ENCODE results near the gene DENND4C. TPM values are rescaled to one million over a fixed set of nuclear protein-coding genes. Genes with fewer than 3 reads are reported as not detected.

DENND4C gene
- total RNA-seq, 3 donors from 2014 or later, result 146 to 158 (median 148) TPM

DNA sequence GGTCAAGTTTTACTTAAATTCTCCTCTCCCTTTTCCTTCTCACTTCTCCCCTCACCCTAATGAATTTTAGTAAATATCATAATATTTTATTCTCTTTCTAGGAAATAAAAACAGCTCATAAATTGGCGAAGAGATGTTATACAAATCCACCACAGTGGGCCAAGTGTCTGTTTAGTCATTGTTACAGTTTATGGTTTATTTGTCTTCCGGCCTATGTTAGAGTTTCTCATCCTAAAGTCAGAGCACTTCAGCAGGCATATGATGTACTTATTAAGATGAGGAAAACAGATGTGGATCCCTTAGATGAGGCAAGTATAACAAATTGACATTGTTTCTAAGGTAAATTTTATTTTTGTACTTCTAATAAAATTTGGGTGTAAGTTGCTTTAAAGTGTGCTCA is 101.4 kb downstream of the DENND4C start:
- no peak for DNase-seq (ENCODE audit: low spot score in 2 of 2)
- intact Hi-C loops (cut with DNase I; ENCODE audit: low total_unique reads), result no loop called here
- TF ChIP-seq POLR2AphosphoS5 (IDR thresholded peaks at IDR 0.05) (no peak), POLR2A (IDR thresholded peaks at IDR 0.05) (no peak)
- TF ChIP-seq, protein P1, sequence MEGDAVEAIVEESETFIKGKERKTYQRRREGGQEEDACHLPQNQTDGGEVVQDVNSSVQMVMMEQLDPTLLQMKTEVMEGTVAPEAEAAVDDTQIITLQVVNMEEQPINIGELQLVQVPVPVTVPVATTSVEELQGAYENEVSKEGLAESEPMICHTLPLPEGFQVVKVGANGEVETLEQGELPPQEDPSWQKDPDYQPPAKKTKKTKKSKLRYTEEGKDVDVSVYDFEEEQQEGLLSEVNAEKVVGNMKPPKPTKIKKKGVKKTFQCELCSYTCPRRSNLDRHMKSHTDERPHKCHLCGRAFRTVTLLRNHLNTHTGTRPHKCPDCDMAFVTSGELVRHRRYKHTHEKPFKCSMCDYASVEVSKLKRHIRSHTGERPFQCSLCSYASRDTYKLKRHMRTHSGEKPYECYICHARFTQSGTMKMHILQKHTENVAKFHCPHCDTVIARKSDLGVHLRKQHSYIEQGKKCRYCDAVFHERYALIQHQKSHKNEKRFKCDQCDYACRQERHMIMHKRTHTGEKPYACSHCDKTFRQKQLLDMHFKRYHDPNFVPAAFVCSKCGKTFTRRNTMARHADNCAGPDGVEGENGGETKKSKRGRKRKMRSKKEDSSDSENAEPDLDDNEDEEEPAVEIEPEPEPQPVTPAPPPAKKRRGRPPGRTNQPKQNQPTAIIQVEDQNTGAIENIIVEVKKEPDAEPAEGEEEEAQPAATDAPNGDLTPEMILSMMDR (IDR thresholded peaks at IDR 0.05), result no peak
- H3K9me3 ChIP-seq, result no peaks in the 10 kb centered on the region
- H3K36me3 ChIP-seq, result peaks cover 8% of the 10 kb centered on the region
- no peaks in the 10 kb centered on the region for H3K4me1 ChIP-seq
- no peak overlapping the region for H3K4me3 ChIP-seq
- H3K27me3 ChIP-seq, result no peaks in the 10 kb centered on the region
- H3K27ac ChIP-seq, result no peak overlapping the region

DNA sequence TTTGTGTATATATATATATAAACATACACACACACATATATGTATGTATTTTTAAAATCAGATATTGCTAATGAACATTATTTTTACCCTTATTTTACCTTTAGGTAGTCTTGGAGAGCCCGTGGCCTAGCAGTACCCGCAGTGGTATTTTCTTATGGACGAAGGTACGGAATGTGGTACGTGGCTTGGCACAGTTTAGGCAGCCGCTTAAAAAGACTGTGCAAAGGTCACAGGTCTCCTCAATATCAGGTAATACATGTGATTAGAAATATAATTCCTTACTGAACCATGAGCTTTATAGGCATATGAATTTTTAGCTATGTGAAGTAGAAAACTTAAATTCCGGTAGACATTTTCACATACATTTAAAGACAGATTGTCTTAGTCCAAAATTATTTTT is 105.7 kb downstream of the DENND4C start:
- intact Hi-C loops (cut with DNase I; ENCODE audit: low total_unique reads), result no loop called here
- Histone ChIP-seq H3K27ac (no peak overlapping the region), H3K36me3 (peaks cover 13% of the 10 kb centered on the region), H3K27me3 (no peaks in the 10 kb centered on the region), H3K9me3 (no peaks in the 10 kb centered on the region), H3K4me1 (no peaks in the 10 kb centered on the region), H3K4me3 (no peak overlapping the region)
- TF ChIP-seq, protein P1 (IDR thresholded peaks at IDR 0.05), result no peak
- no peak for DNase-seq (ENCODE audit: low spot score in 2 of 2)

DNA sequence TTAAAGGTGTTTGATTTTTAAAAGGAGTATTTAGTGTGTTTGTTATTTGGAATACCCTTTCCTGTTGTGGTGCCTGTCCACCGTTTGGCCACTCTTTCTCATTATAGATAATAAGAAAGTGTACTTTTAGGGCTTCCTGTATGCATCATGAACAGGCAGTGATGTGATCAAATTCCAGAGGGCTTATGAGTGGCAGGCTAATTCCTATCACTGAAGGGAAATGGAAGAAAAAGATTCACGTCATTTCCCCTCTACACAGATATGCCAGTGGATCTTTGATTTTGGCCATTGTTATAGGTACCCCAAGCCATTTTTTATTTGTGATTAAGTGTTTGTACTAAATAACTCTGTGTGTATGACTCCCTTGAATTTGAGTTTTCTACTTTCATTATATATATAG is 112.5 kb downstream of the DENND4C start:
- Histone ChIP-seq H3K27me3 (no peaks in the 10 kb centered on the region), H3K9me3 (no peaks in the 10 kb centered on the region), H3K4me3 (no peak overlapping the region), H3K36me3 (no peaks in the 10 kb centered on the region), H3K27ac (no peak overlapping the region), H3K4me1 (no peaks in the 10 kb centered on the region)
- intact Hi-C loops (cut with DNase I; ENCODE audit: low total_unique reads), result no loop called here
- no peak for DNase-seq (ENCODE audit: low spot score in 2 of 2)
- TF ChIP-seq, protein P1 (IDR thresholded peaks at IDR 0.05), result no peak
- TF ChIP-seq POLR2AphosphoS5 (IDR thresholded peaks at IDR 0.05) (no peak), POLR2A (IDR thresholded peaks at IDR 0.05) (no peak)

DNA sequence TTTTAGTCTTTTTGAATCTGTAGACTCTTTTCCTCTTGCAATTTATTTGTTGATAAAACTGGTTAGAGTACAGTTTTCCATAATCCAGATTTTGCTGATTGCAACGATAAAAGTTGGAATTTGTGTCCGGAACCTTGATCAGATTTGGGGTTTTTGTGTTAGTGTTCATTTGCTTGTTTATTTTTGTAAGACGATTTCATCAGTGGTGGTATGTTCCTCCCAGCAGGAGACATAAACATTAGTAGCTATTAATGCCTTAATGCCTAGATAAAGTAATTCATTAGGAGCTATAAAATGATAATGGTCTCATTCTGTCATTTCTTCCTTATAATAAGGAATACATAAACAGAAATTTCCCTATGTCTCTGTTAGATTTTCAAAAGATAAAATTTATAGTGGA is 128.2 kb downstream of the DENND4C start:
- no peaks in the 10 kb centered on the region for H3K9me3 ChIP-seq
- DNase-seq (ENCODE audit: low spot score in 2 of 2), result no peak
- H3K36me3 ChIP-seq, result peaks cover 5% of the 10 kb centered on the region
- intact Hi-C loops (cut with DNase I; ENCODE audit: low total_unique reads), result no loop called here
- H3K4me1 ChIP-seq, result no peaks in the 10 kb centered on the region
- no peaks in the 10 kb centered on the region for H3K27me3 ChIP-seq
- no peak overlapping the region for H3K27ac ChIP-seq
- no peak overlapping the region for H3K4me3 ChIP-seq
- TF ChIP-seq POLR2A (IDR thresholded peaks at IDR 0.05) (no peak), POLR2AphosphoS5 (IDR thresholded peaks at IDR 0.05) (no peak)
- TF ChIP-seq, protein P1 (IDR thresholded peaks at IDR 0.05), result no peak

DNA sequence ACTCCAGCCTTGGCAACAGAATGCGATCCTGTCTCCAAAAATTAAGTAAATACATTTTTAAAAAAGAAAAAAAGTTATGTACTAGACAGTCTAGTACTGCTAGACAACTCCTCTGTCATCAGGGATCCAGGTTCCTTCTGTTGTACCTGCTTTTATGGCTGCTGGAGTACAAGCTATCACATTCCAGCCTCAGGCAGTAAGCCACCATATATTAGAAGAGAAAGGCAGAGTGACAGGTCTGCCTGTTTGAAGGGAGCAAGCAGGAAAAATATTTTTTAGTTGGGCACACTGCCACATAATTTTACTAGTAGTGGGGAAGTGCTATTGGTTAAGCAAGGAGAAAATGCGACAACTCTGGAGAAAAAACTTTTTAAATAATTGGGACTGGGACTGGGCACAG is 138.6 kb downstream of the DENND4C start:
- Histone ChIP-seq H3K27me3 (no peaks in the 10 kb centered on the region), H3K4me3 (no peak overlapping the region), H3K27ac (no peak overlapping the region), H3K4me1 (no peaks in the 10 kb centered on the region), H3K36me3 (no peaks in the 10 kb centered on the region), H3K9me3 (no peaks in the 10 kb centered on the region)
- DNase-seq (ENCODE audit: low spot score in 2 of 2), result no peak
- intact Hi-C loops (cut with DNase I; ENCODE audit: low total_unique reads), result no loop called here
- TF ChIP-seq, protein P1 (IDR thresholded peaks at IDR 0.05), result no peak
- TF ChIP-seq POLR2A (IDR thresholded peaks at IDR 0.05), result no peak
- TF ChIP-seq POLR2AphosphoS5 (IDR thresholded peaks at IDR 0.05), result no peak
